Measurements from ENCODE around the gene SNX11.

SNX11 gene

GRCh38 chr17:48153691-48154358 is 46.3 kb downstream of the SNX11 start:
- H3K4me3 ChIP-seq (ENCODE audit: low read depth, low read length): no peak overlapping the region
- peak; percentile 67 for DNase-seq (ENCODE audit: low read depth)
- peak; percentile 74 for TF ChIP-seq CTCF (conservative IDR thresholded peaks at IDR 0.05; ENCODE audit: low read depth, low read length)

DNA sequence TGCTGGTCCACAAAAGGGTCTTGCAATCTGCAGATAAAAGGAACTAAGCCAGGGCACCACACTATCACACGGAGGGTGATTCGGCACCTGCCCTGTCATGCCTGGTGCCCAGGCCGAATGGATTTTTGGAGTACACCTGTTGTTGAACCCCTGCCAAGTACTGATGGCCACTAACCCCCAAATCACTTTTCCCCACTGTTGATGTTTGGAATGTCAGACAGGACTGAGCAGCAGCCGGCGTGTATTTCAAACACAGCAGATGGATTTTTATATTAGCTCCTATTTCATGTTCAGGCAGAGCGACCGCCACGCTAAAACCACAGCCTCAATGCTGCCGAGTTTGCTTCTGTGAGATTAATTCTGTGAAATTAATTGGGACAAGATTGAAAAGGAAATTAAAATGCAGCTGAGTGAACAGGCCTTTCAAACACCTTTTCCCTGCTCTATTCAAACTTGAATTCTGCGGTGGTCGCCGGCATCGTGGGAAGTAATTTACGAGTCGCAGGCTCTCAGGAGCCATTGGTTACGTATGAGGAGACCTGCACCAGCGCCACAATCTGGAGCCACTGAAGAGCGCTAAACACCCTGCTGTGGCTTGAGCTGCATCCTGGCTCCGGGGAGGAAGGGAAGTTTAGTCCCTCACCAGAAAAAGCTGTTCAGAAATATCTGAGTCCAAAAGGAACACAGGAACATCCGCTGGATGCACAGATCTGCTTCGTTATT is 48.5 kb downstream of the SNX11 start:
- no peak for TF ChIP-seq CTCF (conservative IDR thresholded peaks at IDR 0.05; ENCODE audit: low read depth, low read length)
- H3K4me3 ChIP-seq (ENCODE audit: low read depth, low read length): no peak overlapping the region

DNA sequence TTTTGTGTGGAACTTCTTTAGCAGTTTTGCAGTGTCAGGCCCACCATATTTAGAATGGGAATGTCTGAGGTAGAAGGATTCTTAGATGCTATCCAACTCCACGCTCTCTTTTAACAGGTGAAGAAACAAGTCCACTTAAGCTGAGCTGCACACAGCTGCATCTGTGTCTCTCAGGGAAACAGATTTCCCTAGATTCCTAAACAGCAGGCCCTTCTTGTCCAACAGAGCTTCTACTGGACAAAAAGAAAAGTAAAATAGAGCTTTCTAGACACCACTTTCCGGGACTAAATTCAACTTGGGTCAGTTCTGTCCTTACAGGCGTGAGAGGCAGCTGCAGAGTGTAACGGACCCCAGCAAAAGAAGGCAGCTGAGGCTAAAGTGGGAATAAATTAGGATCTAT is 51.7 kb downstream of the SNX11 start:
- no peak for DNase-seq (ENCODE audit: low read depth)
- no peak for TF ChIP-seq CTCF (conservative IDR thresholded peaks at IDR 0.05; ENCODE audit: low read depth, low read length)
- H3K4me3 ChIP-seq (ENCODE audit: low read depth, low read length): no peak overlapping the region

More for the DNA sequence above, 48.5 kb downstream of the SNX11 start:
- no peak for DNase-seq (ENCODE audit: low read depth)

DNA sequence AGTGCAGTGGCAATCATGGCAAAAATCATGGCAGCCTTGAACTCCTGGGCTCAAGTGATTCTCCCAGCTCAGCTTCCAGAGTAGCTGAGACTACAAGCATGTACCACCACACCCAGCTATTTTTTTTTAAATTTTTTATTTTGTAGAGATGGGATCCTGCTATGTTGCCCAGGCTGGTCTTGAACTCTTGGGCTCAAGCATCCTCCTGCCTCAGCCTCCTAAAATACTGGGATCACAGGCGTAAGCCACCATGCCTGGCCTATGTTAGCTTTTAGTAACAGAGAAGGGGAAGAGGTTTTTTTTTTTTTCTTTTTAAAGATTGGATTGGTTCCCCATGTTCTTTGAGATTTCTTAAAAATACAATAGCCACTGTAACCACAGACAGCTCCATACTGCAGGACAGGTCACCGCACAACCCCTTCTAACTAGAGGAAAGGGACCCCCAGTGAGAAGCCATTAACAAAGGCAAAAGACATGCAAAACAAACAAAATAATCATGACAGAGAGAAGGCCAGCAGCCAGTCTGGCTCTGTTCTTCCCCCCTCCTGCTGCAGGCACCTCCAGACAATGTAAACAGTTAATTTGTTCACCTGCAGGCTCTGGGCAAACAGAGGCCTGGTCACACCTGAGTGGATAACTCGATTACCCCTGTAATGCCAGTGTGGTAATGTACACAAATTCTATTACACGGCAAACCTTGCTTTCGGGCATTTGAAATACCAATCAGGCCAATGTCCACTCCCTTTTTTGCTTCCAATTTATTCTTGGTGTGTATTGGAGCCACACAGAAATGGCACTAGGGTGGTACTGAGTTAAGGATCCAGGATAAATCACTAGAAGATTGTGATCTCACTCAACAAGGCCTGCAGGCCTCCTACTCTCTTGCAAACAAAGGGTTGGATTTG is 52.9 kb downstream of the SNX11 start:
- no peak overlapping the region for H3K4me3 ChIP-seq (ENCODE audit: low read depth, low read length)
- TF ChIP-seq CTCF (conservative IDR thresholded peaks at IDR 0.05; ENCODE audit: low read depth, low read length): no peak
- no peak for DNase-seq (ENCODE audit: low read depth)

DNA sequence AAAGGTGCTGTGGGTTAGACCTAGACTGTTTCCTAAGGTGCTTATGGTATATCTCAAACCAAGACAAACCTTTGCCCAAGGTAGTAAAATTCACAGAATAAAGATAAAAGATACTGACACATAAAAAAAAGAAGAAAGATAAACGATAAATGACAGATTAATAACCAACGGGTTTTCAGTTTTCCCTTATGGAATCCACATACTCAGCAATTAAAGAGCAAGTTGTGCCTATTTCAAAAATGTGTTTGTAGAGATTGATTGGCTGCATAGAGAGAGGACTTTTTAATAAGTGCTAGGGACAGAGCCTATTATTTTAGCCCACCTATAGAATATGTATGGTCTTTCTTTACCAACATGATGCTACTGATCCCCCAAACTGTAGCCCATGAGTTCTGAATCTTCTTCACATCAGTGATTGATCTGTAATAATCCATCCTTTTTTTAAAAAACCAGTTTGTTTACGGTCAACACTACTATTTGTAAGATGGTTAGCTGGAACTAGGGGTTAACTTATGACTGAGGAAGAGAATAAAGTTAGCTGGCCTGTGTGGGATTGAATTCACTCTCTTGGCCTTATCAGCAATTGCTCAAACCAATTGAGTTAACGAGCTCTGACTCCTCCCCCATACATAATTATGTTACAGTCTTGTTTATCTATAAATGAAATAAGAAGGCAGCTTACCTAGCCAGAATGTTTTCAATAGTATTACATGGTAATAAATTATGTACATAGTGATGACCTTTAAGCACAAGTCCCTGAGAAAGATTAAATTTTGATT is 53.8 kb downstream of the SNX11 start:
- no peak for TF ChIP-seq CTCF (conservative IDR thresholded peaks at IDR 0.05; ENCODE audit: low read depth, low read length)
- no peak for DNase-seq (ENCODE audit: low read depth)
- no peak overlapping the region for H3K4me3 ChIP-seq (ENCODE audit: low read depth, low read length)

DNA sequence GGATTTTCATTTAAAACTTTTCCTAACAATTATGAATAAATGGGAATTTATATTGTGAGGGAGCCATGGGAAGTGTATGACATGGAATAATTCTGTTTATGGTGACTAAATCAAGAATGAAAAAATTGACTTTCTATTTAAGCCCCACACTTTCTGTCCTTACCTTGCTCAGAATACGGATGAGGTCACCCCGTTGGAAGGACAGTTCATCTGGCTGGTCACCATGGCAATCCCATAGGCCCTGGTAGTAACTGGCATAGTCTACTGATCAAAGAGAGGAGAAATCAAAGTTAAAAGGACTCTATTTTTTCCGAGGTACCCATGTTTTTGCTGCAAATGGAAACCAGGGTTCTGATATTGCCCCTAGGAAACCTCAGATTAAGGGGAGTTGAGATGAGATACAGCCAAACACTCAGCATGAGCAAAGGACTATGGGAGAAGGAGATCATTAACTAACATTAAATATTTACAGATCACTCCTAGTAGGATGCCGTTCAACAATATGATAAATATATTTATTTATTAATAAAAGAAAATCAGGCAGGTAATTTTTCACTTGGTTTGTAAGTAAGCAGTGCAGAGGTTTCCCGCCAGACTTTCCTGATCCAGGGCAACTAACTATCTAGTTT is 54.9 kb downstream of the SNX11 start:
- TF ChIP-seq CTCF (conservative IDR thresholded peaks at IDR 0.05; ENCODE audit: low read depth, low read length): no peak
- H3K4me3 ChIP-seq (ENCODE audit: low read depth, low read length): no peak overlapping the region
- no peak for DNase-seq (ENCODE audit: low read depth)

Data from choroid plexus epithelial cell (primary cell).